DOHH2 (cell line): Measurements from ENCODE around the gene ZNF521.
A peak's percentile ranks its signal among the peaks of the same experiment; 100 is the strongest.

ENCODE experiments used
- H3F3A ChIP-seq: fragments of 200-600 bp; sonication (generic), shearing (Covaris generic); 2 replicates; pipeline ENCODE4 v1.6.0; 2016; ENCODE audit warnings: antibody characterized with exemption, mild to moderate bottlenecking; ENCODE audit not compliant: control insufficient read depth, insufficient read depth
- H3K27ac ChIP-seq: fragments of 200-600 bp; sonication (generic); 2 replicates; pipeline ENCODE4 v1.5.1; 2014; ENCODE audit warnings: low read depth, mild to moderate bottlenecking, low read length, moderate library complexity
- H3K27me3 ChIP-seq: fragments of 200-600 bp; sonication (generic); 2 replicates; pipeline ENCODE4 v1.6.1; 2014; ENCODE audit warnings: mild to moderate bottlenecking, low read length, mixed read lengths; ENCODE audit not compliant: control insufficient read depth
- H3K36me3 ChIP-seq: fragments of 200-600 bp; sonication (generic); 2 replicates; pipeline ENCODE4 v1.6.1; 2014; ENCODE audit warnings: mild to moderate bottlenecking, low read length, moderate library complexity, mixed read lengths; ENCODE audit not compliant: control insufficient read depth
- H3K4me1 ChIP-seq: fragments of 200-600 bp; sonication (generic); 2 replicates; pipeline ENCODE4 v1.6.1; 2014; ENCODE audit warnings: mild to moderate bottlenecking, low read length, mixed read lengths; ENCODE audit not compliant: control insufficient read depth
- H3K4me2 ChIP-seq: fragments of 200-600 bp; sonication (generic); 2 replicates; pipeline ENCODE4 v1.6.0; 2014; ENCODE audit warnings: mild to moderate bottlenecking, low read length, moderate library complexity
- H3K4me3 ChIP-seq: fragments of 200-600 bp; sonication (generic); 2 replicates; pipeline ENCODE4 v1.5.1; 2014; ENCODE audit warnings: mild to moderate bottlenecking, low read length, mixed read lengths
- H3K79me2 ChIP-seq: fragments of 200-600 bp; sonication (generic); 2 replicates; pipeline ENCODE4 v1.6.1; 2014; ENCODE audit warnings: mild to moderate bottlenecking, low read length, mixed read lengths; ENCODE audit not compliant: control insufficient read depth
- H3K9me2 ChIP-seq: fragments of 200-600 bp; sonication (generic); replicated peaks from 2 replicates; pipeline ENCODE4 v1.6.1; 2014; ENCODE audit warnings: mild to moderate bottlenecking, low read length, mixed read lengths; ENCODE audit not compliant: control insufficient read depth
- H3K9me3 ChIP-seq: fragments of 200-600 bp; sonication (generic); 2 replicates; pipeline ENCODE4 v1.6.1; 2014; ENCODE audit warnings: antibody characterized with exemption, low read length, mixed read lengths; ENCODE audit not compliant: control insufficient read depth, insufficient read depth
- H4K20me1 ChIP-seq: fragments of 200-600 bp; sonication (generic); 2 replicates; pipeline ENCODE4 v1.6.0; 2014; ENCODE audit warnings: low read depth, mild to moderate bottlenecking, antibody characterized with exemption, low read length, moderate library complexity; ENCODE audit not compliant: control insufficient read depth, insufficient read depth
- CTCF ChIP-seq: fragments of 200-600 bp; sonication (generic); IDR thresholded peaks from one replicate; pipeline ENCODE4 v1.5.1; 2014; ENCODE audit warnings: antibody characterized with exemption, mild to moderate bottlenecking, low read depth, low read length; ENCODE audit not compliant: poor library complexity, severe bottlenecking
- EZH2phosphoT487 ChIP-seq: fragments of 200-600 bp; sonication (generic); IDR thresholded peaks from 2 replicates; pipeline ENCODE4 v1.6.1; 2017; ENCODE audit warnings: borderline replicate concordance, mild to moderate bottlenecking, antibody characterized with exemption, low read length, moderate library complexity, mixed read lengths

ZNF521 gene

DNA sequence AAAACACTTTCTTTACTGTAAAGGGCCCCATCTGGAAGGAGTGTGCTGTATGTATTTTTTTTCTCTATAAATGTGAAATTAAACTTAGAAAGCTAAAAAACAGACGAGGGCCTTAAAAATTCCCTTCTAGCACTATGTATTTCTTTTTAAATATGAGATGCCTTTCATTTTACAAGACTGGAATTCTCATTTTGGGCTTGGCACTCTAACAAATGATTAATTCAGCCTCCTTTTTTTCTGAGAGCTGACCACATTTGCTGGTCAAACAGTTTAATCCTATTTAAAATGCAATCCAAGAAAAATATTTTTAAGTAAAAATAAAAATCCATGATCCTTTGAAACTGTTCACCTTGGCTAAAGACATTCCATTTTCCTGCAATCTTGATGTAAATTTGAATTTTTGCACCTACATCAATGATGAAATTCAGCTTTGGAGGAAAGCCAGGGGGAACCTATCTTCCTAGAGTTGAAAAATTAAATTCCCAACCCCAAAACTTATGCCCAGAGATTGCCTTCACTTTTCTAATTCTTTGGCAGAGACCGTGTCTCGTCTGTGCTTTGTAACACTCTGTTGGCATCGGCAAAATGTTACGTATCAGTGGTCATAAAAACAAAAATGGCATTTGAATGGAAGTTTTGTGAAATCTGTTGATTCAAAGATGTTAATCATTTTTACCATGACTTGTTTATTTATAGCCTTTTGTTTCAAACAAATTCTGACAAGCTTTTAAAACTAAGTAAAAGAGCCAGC, 284.5 kb downstream of the ZNF521 start:
- no peak overlapping the region for H3K4me3 ChIP-seq
- H3K27ac ChIP-seq = no peak overlapping the region
- no peaks in the 10 kb centered on the region for H3K4me1 ChIP-seq
- no peaks in the 10 kb centered on the region for H3F3A ChIP-seq
- H3K36me3 ChIP-seq = no peaks in the 10 kb centered on the region
- H4K20me1 ChIP-seq = no peaks in the 10 kb centered on the region
- no peaks in the 10 kb centered on the region for H3K9me3 ChIP-seq
- H3K79me2 ChIP-seq = no peaks in the 10 kb centered on the region
- H3K27me3 ChIP-seq = no peaks in the 10 kb centered on the region
- TF ChIP-seq CTCF = no peak
- TF ChIP-seq EZH2phosphoT487 = no peak
- no peak overlapping the region for H3K4me2 ChIP-seq
- H3K9me2 ChIP-seq = no peaks in the 10 kb centered on the region

- no peaks in the 10 kb centered on the region for H3K27me3 ChIP-seq
- H3F3A ChIP-seq = no peaks in the 10 kb centered on the region
- no peak overlapping the region for H3K27ac ChIP-seq
- H3K4me1 ChIP-seq = no peaks in the 10 kb centered on the region
- TF ChIP-seq CTCF (no peak), EZH2phosphoT487 (no peak)
- no peaks in the 10 kb centered on the region for H3K9me2 ChIP-seq
- no peaks in the 10 kb centered on the region for H4K20me1 ChIP-seq
- no peaks in the 10 kb centered on the region for H3K9me3 ChIP-seq
- H3K79me2 ChIP-seq = no peaks in the 10 kb centered on the region
- H3K36me3 ChIP-seq = no peaks in the 10 kb centered on the region
- H3K4me3 ChIP-seq = no peak overlapping the region
- H3K4me2 ChIP-seq = no peak overlapping the region
These were observed 285.4 kb downstream of the ZNF521 start for GRCh38 chr18:25066516-25066915.

GRCh38 chr18:25062720-25063119, 289.2 kb downstream of the ZNF521 start:
- H3K4me1 ChIP-seq = no peaks in the 10 kb centered on the region
- no peak overlapping the region for H3K27ac ChIP-seq
- no peaks in the 10 kb centered on the region for H3K79me2 ChIP-seq
- H3F3A ChIP-seq = no peaks in the 10 kb centered on the region
- H3K9me3 ChIP-seq = no peaks in the 10 kb centered on the region
- no peak for TF ChIP-seq EZH2phosphoT487
- peak; percentile 9 for TF ChIP-seq CTCF
- no peak overlapping the region for H3K4me3 ChIP-seq
- no peaks in the 10 kb centered on the region for H3K36me3 ChIP-seq
- H4K20me1 ChIP-seq = no peaks in the 10 kb centered on the region
- no peaks in the 10 kb centered on the region for H3K27me3 ChIP-seq
- no peak overlapping the region for H3K4me2 ChIP-seq
- no peaks in the 10 kb centered on the region for H3K9me2 ChIP-seq
